Glutamatergic neuron (in vitro differentiated cells): ENCODE data around the gene DNLZ. TPM values are rescaled to one million over a fixed set of nuclear protein-coding genes. Genes with fewer than 3 reads are reported as not detected.
"Not testable (repeated sequence)": the region's sequence is repeated elsewhere in the genome, so short reads cannot be mapped to it uniquely, and the experiment has no call there.

ENCODE experiments used
- DNase-seq: peaks from one replicate; pipeline ENCODE4 v3.0.0; 2022
- H3K27ac Mint-ChIP-seq: one replicate; pipeline ENCODE4 v1.8.0; 2020; ENCODE audit warnings: mild to moderate bottlenecking, mixed read lengths, inconsistent platforms; ENCODE audit not compliant: unreplicated experiment
- H3K27me3 Mint-ChIP-seq: one replicate; pipeline ENCODE4 v1.8.0; 2020; ENCODE audit warnings: mild to moderate bottlenecking, moderate library complexity, mixed read lengths, inconsistent platforms; ENCODE audit not compliant: unreplicated experiment
- H3K36me3 Mint-ChIP-seq: one replicate; pipeline ENCODE4 v1.8.0; 2020; ENCODE audit warnings: mild to moderate bottlenecking, mixed read lengths, inconsistent platforms; ENCODE audit not compliant: unreplicated experiment
- H3K4me1 Mint-ChIP-seq: one replicate; pipeline ENCODE4 v1.8.0; 2020; ENCODE audit warnings: mild to moderate bottlenecking, low read depth, mixed read lengths, inconsistent platforms; ENCODE audit not compliant: unreplicated experiment
- H3K4me3 Mint-ChIP-seq: one replicate; pipeline ENCODE4 v1.8.0; 2020; ENCODE audit warnings: mild to moderate bottlenecking, mixed read lengths, inconsistent platforms; ENCODE audit not compliant: unreplicated experiment
- H3K9me3 Mint-ChIP-seq: one replicate; pipeline ENCODE4 v1.8.0; 2020; ENCODE audit warnings: mild to moderate bottlenecking, moderate library complexity, mixed read lengths, inconsistent platforms; ENCODE audit not compliant: unreplicated experiment
- CTCF ChIP-seq: fragments of 200-600 bp; sonication (generic); IDR thresholded peaks from one replicate; pipeline ENCODE4 v1.5.0; 2021; ENCODE audit not compliant: partially characterized antibody, unreplicated experiment
- total RNA-seq: library from RNA; stranded (reverse); fragmentation: NEBNext Ultra II Directional; extraction: Animal tissue kit (Norgen Biotek cat#: 25700); gene quantifications from one replicate; pipeline ENCODE4 v1.2.1, GENCODE V29; 2021; ENCODE audit not compliant: unreplicated experiment

The DNLZ gene
- total RNA-seq, 1 donor from 2014 or later, result 16.5 TPM

GRCh38 chr9:136352682-136353081, 10.9 kb downstream of the DNLZ start:
- H3K4me1 Mint-ChIP-seq, result no peaks in the 10 kb centered on the region
- H3K4me3 Mint-ChIP-seq, result no peak overlapping the region
- no peak overlapping the region for H3K27ac Mint-ChIP-seq
- H3K36me3 Mint-ChIP-seq, result no peaks in the 10 kb centered on the region
- peaks cover 6% of the 10 kb centered on the region for H3K27me3 Mint-ChIP-seq
- peaks cover 7% of the 10 kb centered on the region for H3K9me3 Mint-ChIP-seq
- TF ChIP-seq CTCF, result no peak
- DNase-seq, result no peak

GRCh38 chr9:136351868-136352267, 11.7 kb downstream of the DNLZ start:
- not testable (repeated sequence) for H3K4me3 Mint-ChIP-seq, H3K4me1 Mint-ChIP-seq, H3K27me3 Mint-ChIP-seq, H3K36me3 Mint-ChIP-seq, H3K27ac Mint-ChIP-seq, H3K9me3 Mint-ChIP-seq, DNase-seq

GRCh38 chr9:136351252-136351800, 12.2 kb downstream of the DNLZ start:
- Mint-ChIP-seq H3K36me3 (no peaks in the 10 kb centered on the region), H3K9me3 (peaks cover 9% of the 10 kb centered on the region), H3K4me1 (no peaks in the 10 kb centered on the region), H3K4me3 (no peak overlapping the region), H3K27ac (no peak overlapping the region), H3K27me3 (peaks cover 8% of the 10 kb centered on the region)
- DNase-seq, result no peak
- TF ChIP-seq CTCF, result no peak

- Mint-ChIP-seq H3K27ac (no peak overlapping the region), H3K4me3 (no peak overlapping the region), H3K27me3 (peaks cover 13% of the 10 kb centered on the region), H3K36me3 (no peaks in the 10 kb centered on the region), H3K9me3 (peaks cover 7% of the 10 kb centered on the region), H3K4me1 (no peaks in the 10 kb centered on the region)
- DNase-seq, result no peak
- no peak for TF ChIP-seq CTCF
Observed at GRCh38 chr9:136349546-136349945, 14.0 kb downstream of the DNLZ start.

- H3K4me3 Mint-ChIP-seq, result no peak overlapping the region
- H3K4me1 Mint-ChIP-seq, result no peaks in the 10 kb centered on the region
- no peak overlapping the region for H3K27ac Mint-ChIP-seq
- peaks cover 13% of the 10 kb centered on the region for H3K27me3 Mint-ChIP-seq
- TF ChIP-seq CTCF, result no peak
- peaks cover 7% of the 10 kb centered on the region for H3K9me3 Mint-ChIP-seq
- H3K36me3 Mint-ChIP-seq, result no peaks in the 10 kb centered on the region
- no peak for DNase-seq
Observed at GRCh38 chr9:136348691-136349090, 14.9 kb downstream of the DNLZ start.
